Fibroblast of skin of left biceps (primary cell): Measurements from ENCODE around the gene RHO.
A peak's percentile ranks its signal among the peaks of the same experiment; 100 is the strongest.

ENCODE experiments used
- DNase-seq, 2 experiments: peaks; one replicate each; pipeline ENCODE4 v3.0.0-alpha.2; 2013; ENCODE audit warnings: low read depth in 2 of 2

RHO gene

DNA sequence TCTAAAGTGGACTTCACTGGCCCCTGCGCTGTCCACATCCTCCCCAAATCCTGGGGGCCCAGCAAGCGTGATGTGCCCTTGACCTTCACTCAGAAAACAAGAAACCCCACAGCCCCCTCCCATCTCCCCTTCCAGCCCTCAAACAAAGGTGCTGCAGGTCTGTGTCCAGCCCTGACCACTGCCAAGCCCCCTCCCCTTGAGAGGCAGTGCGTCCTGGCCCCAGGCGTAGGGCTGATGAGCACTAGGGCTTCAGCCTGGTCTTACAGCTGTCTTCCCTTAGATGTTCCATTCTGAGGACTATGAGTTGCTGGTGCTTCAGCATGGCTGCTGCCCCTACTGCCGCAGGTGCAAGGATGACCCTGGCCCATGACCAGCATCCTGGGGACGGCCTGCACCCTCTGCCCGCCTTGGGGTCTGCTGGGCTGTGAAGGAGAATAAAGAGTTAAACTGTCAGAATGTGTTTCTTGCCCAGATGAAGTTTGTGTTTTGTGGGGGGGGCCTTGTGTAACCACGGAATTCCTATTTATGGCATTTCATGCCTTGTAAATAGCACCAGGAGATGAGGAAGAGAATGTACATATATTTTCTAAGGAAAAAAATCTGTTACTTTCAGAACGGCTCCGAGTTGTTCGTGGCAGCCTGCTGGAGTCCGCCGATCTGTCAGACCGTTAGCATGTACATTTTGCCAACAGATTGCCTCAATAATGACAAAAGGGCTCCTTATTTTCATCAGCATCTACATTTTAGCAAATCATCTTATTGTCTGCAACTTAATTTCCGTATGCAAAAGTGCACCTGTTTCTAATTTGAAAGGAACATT, 8.3 kb upstream of the RHO start:
- DNase-seq: no peak

DNA sequence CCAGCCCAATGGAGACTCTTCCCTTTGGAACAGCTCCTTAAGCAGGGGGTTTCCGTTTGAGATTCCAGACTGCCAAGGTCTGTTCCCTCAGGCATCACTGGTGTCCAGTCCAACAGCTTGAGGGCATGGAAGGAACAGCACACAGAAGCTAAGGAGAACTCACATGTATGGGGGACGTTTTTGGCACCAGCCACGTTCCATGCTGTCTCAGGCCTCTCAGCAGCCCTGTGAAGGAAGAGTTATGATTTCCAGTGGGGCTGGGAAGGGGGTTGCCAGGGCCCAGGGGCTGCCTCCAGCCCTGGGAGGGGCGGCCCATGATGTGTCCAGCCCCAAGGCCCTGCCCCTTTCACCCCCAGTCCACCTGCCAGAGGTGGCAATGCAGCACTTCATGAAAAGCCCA, 7.5 kb upstream of the RHO start:
- DNase-seq: no peak

DNA sequence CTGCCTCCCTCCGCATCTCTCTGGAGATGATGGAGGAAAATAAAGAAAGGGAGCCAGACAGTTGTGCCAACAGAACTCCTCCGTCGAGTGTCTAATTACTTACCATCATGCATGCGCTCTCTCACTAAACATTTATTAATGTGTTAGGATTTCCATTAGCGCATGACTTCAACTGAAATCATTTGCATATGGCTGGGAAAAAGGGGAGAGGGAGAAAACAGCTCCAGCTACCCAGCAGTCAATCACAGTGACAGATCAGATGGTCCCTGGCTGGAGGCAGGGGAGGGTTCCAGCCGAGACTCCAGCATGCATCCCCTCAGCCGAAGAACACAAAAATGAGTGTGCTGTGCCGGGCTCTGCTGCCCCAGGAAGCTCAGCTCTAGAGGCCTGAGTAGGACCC, 6.8 kb upstream of the RHO start:
- no peak for DNase-seq

DNA sequence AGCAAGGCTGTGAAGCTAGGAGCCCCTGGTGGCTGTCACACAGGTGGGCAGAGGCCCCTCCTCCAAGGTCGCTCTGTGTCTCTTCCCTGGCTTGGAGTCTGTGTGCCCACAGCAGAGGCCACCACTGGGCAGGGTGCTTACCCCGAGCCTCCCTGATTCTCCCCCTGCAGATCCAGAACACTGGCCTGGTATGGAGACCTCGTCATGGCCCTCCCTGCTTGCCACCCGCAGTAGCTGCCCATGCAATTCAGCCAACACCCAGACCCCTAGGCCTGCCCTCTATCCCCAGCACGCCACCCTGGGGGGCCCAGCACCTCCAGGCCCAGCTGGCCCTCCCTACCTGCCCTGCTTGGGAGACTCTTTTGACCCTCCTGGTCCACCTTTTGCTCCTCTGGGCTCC, 5.5 kb upstream of the RHO start:
- no peak for DNase-seq

DNA sequence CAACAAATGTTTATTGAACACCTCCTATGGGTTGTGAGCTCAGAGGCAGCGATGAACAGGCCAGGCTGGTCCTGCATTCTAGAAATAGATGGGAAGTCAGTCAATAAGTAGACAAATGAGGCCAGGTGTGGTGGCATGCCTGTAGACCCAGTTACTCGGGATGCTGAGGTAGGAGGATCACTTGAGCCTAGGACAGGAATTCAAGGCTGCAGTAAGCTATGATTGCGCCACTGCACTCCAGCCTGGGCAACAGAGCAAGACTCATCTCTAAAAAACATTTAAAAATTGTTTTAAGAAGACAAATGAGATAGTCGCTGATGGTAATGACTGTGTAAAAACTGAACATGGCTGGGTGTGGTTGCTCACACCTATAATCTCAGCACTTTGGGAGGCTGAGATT, 4.4 kb upstream of the RHO start:
- DNase-seq: no peak

DNA sequence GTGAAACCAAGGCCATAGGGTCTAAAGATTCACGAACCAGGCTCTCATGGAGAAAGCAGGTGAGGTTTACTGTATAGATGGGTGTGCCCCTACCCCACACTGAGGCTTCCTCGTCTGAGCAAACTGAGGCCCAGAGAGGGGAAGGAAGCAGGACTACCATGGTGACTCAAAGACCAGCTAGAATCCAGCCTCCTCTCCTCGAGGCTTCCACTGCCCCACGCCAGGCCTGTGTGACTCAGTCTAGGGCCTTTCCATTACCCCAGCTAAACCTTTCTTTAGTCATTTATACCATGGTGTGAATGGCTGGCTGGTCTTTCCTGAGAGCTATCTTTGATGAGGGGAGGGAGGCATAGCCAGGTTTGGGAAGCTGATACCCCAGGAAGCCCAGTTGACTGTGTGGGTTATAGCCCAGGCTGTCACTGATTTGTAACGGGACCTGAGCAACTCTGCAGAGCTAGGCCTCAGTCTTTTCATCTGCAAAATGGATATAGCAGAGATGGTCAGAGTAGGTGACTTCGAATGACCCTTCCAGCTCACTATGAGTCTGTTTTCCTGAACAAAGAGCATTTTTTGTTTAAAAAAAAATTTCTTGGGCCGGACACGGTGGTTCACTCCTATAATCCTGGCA, 3.0 kb upstream of the RHO start:
- no peak for DNase-seq

DNA sequence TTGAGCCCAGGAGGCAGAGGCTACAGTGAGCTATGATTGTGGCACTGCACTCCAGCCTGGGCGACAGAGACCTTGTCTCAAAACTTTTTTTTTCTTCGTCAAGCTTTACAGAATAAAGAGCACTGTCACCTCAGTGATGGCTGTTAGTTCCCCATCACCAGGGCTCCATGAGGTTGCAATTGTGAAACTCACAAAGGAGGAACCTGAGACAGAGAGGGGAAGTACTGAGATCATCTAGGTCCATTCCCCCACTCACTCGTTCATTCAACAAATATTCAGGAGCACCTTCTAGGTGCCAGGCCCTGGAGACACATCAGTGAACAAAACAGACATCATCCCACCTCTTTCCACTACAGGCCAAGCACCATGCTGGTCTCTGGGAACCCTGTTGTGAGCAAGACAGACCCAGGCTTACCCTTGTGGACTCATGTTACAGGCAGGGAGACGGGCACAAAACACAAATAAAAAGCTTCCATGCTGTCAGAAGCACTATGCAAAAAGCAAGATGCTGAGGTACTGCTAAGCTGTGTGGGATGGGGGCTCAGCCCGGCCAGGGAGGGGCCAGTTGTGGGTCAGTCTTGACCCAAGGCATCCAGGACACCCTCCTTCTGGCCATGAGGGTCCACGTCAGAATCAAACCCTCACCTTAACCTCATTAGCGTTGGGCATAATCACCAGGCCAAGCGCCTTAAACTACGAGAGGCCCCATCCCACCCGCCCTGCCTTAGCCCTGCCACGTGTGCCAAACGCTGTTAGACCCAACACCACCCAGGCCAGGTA, 2.1 kb upstream of the RHO start:
- DNase-seq: no peak

DNA sequence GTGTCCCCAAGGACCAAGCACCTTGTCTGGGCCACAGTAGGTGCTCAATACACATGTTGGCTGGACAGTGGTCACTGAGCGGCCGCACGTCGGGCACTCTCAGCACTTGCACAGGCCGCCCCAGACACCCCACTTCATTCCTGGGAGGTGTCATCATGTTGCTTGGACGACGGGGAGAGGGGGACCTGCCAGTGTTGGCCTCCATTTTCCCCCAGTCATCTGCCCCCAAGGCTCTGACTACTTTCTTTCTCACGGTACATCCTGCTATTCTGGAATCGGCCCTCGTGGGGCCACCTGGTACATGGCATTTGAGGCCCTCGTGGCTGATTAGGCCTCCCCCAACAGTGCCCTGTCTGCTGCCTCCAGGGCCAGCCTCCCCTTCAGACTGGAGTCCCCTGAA, 1.2 kb upstream of the RHO start:
- DNase-seq: no peak

DNA sequence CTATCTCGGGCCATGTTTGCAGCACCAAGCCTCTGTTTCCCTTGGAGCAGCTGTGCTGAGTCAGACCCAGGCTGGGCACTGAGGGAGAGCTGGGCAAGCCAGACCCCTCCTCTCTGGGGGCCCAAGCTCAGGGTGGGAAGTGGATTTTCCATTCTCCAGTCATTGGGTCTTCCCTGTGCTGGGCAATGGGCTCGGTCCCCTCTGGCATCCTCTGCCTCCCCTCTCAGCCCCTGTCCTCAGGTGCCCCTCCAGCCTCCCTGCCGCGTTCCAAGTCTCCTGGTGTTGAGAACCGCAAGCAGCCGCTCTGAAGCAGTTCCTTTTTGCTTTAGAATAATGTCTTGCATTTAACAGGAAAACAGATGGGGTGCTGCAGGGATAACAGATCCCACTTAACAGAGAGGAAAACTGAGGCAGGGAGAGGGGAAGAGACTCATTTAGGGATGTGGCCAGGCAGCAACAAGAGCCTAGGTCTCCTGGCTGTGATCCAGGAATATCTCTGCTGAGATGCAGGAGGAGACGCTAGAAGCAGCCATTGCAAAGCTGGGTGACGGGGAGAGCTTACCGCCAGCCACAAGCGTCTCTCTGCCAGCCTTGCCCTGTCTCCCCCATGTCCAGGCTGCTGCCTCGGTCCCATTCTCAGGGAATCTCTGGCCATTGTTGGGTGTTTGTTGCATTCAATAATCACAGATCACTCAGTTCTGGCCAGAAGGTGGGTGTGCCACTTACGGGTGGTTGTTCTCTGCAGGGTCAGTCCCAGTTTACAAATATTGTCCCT, 1.2 kb downstream of the RHO start:
- no peak for DNase-seq

DNA sequence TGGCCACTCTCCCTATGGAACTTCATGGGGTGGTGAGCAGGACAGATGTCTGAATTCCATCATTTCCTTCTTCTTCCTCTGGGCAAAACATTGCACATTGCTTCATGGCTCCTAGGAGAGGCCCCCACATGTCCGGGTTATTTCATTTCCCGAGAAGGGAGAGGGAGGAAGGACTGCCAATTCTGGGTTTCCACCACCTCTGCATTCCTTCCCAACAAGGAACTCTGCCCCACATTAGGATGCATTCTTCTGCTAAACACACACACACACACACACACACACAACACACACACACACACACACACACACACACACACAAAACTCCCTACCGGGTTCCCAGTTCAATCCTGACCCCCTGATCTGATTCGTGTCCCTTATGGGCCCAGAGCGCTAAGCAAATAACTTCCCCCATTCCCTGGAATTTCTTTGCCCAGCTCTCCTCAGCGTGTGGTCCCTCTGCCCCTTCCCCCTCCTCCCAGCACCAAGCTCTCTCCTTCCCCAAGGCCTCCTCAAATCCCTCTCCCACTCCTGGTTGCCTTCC, 1.9 kb downstream of the RHO start:
- DNase-seq: peak; percentile 75 to 78

DNA sequence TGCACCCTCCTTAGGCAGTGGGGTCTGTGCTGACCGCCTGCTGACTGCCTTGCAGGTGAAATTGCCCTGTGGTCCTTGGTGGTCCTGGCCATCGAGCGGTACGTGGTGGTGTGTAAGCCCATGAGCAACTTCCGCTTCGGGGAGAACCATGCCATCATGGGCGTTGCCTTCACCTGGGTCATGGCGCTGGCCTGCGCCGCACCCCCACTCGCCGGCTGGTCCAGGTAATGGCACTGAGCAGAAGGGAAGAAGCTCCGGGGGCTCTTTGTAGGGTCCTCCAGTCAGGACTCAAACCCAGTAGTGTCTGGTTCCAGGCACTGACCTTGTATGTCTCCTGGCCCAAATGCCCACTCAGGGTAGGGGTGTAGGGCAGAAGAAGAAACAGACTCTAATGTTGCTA, 2.4 kb downstream of the RHO start:
- DNase-seq: no peak

DNA sequence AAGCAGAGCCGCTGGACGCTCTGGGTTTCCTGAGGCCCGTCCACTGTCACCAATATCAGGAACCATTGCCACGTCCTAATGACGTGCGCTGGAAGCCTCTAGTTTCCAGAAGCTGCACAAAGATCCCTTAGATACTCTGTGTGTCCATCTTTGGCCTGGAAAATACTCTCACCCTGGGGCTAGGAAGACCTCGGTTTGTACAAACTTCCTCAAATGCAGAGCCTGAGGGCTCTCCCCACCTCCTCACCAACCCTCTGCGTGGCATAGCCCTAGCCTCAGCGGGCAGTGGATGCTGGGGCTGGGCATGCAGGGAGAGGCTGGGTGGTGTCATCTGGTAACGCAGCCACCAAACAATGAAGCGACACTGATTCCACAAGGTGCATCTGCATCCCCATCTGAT, 3.3 kb downstream of the RHO start:
- DNase-seq: no peak

DNA sequence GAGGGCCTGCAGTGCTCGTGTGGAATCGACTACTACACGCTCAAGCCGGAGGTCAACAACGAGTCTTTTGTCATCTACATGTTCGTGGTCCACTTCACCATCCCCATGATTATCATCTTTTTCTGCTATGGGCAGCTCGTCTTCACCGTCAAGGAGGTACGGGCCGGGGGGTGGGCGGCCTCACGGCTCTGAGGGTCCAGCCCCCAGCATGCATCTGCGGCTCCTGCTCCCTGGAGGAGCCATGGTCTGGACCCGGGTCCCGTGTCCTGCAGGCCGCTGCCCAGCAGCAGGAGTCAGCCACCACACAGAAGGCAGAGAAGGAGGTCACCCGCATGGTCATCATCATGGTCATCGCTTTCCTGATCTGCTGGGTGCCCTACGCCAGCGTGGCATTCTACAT, 3.8 kb downstream of the RHO start:
- DNase-seq: no peak

DNA sequence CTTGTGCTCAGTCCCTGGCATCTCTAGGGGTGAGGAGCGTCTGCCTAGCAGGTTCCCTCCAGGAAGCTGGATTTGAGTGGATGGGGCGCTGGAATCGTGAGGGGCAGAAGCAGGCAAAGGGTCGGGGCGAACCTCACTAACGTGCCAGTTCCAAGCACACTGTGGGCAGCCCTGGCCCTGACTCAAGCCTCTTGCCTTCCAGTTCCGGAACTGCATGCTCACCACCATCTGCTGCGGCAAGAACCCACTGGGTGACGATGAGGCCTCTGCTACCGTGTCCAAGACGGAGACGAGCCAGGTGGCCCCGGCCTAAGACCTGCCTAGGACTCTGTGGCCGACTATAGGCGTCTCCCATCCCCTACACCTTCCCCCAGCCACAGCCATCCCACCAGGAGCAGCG, 5.0 kb downstream of the RHO start:
- no peak for DNase-seq

DNA sequence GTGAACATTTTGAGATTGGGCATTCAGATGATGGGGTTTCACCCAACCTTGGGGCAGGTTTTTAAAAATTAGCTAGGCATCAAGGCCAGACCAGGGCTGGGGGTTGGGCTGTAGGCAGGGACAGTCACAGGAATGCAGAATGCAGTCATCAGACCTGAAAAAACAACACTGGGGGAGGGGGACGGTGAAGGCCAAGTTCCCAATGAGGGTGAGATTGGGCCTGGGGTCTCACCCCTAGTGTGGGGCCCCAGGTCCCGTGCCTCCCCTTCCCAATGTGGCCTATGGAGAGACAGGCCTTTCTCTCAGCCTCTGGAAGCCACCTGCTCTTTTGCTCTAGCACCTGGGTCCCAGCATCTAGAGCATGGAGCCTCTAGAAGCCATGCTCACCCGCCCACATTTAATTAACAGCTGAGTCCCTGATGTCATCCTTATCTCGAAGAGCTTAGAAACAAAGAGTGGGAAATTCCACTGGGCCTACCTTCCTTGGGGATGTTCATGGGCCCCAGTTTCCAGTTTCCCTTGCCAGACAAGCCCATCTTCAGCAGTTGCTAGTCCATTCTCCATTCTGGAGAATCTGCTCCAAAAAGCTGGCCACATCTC, 6.1 kb downstream of the RHO start:
- DNase-seq: no peak

DNA sequence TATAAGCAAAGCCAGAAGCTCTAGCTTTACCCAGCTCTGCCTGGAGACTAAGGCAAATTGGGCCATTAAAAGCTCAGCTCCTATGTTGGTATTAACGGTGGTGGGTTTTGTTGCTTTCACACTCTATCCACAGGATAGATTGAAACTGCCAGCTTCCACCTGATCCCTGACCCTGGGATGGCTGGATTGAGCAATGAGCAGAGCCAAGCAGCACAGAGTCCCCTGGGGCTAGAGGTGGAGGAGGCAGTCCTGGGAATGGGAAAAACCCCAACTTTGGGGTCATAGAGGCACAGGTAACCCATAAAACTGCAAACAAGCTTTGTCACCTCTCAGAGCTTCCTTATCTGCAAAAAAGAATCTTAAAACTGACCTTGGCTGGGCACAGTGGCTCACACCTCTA, 6.6 kb downstream of the RHO start:
- no peak for DNase-seq

DNA sequence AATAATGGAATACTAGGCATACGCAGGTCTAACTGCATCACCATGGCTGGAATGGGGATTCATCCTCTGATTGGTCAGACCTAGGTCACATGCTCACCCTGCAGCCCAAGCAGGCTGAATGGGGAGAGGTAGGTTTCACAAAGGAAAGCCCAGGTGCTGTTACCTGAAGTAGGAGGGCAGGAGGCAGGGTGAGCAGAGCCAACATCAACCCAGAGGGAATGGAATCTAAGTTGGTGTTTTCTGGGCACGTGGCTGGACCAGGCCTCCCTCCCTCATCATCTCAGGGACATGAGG, 7.9 kb downstream of the RHO start:
- no peak for DNase-seq

DNA sequence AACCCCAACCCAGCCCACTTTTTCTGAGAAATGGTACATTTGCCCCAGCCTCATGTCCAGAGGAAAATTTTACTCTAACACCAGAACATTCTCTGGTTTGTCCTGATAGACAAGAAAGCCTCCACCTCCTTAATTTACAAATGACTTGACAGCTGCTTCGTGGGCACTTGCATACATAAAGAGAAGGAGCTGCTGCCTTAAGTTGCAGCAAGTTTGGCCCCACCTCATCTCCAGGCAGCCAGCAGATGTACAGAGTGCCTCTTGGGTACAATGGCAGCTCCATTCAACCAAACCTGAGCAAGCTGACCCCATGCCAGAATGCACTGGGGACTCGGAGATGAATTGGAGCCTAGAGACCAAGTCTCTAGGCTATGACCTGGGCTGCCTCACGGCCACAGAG, 8.4 kb downstream of the RHO start:
- DNase-seq: no peak

DNA sequence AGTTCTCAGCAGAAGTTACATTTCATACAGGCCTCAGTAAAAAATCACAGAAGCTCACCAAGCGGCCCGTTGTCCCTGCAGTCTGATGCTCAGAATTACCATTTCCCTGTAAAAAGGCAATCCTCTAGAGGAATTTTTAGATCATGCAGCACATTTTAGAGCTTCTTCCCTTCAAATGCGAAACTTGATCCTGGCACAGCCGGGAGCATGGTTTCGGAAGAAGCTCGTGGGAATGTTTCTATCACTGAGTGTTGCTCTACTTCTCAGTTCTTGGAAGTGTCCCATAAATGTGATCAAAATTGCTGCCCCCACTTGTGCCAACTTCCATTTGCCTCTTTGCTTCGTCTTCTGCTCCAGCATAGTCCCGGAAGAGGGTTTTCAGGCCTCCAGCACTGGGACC, 10.8 kb downstream of the RHO start:
- no peak for DNase-seq

DNA sequence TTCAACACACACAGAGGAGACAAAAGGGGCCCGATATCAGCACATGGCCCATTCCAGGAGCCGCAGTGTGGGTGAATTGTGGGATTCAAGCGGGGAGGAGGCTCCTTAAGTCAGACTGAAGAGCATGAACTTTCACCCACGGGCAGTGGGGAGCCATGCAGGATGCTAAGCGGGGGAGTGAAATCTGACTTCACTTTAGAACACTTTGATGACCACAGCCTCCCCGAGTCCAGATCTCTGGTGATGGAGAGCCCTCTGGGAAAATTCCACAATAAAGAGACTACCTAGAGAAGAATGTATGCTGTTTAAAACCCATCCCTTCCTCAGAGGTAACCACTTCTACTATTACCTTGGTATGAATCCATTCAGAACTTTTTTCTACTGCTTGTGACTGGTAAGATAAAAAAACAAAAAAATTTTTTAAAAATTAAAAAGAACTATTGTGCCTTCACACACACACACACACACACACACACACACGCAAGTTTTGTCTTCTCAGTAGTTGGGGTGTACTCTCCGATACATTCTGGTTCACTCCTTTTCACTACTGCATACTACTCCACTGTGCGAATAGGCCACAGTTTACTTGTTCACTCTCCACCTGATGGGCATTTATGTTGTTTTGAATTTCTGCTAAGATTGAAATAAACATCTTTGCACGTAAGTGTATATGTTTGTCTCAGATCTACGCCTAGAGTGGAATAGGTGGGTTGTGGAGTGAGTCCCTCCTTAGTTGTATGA, 12.5 kb downstream of the RHO start:
- DNase-seq: no peak

DNA sequence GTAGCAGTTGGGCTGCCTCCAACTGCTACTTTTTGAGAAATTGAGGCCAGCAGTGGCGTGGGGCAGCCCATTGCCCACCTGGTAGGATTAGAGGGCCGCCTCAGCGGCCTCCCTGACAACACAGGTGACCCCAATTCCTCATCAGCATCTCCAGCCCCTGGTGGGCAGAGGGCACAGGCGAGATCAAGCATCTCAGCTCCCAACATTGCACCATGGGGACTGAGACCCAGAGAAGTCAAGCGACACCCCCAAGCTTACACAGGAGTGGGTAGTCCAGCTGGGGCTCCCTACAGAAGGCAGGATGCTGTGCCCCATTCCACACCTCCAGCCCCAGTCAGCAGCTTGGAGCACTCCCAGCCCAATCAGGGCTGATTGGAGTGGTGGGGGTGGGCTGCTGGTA, 14.3 kb downstream of the RHO start:
- no peak for DNase-seq
